AG20443 (cell line): ENCODE measurements around the gene MDM1.

Experiments used
- DNase-seq: peaks from one replicate; pipeline ENCODE4 v3.0.0; 2012; ENCODE audit warnings: low spot score, mixed read lengths

MDM1 gene

DNA sequence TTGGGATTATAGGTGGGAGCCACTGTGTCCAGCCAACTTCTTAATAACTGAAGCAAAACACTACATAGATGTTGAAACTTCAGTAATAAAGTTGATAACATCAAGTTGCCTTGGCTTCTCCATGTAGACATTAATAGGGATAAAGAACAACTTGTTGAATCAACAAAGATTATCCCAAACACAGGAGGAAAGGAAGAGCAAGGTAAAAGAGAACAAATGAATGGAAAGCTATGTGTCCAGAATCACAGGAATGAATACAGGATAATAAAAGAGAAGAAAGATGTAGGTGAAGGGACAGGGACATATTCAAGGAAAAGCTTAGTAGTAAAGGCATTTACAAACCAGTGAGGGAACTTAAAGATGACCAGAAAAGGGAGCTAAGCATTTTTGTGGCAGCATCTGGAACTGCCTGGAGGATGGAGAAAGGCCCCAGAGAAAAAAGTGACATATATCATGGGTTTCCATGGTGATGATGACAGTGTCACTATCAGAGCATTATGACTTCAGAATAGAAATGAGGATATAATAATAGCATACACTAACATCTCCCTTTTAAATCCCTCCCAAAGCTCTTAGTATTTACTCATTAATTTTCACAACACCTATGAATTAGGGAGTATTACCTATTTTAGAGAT is 24.0 kb upstream of the MDM1 start:
- DNase-seq = no peak

DNA sequence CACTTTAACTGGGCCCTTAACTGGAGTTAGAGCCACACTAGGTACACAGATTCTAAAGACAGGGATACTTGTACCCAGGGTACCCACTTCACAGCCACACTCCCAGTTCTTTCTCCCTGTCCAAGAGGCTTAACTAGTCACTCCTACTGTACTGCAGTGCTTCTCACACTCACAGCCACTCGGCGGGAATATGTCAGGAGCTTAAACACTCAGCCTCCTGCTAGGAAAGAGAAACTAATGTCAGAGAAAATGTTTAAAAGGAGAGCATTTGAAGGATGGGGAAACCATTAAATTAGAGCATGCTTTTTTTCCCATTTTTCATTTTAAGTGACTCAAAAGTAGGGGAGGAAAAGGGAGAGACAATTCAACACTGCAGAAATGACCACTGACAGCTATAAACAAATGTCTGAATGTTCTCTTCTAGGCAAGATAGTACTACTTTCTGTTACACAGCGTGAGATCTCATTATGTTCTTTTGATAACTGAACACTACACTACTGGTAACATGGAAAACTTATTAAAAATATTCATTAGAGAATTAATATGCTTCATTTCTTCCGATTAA is 22.9 kb upstream of the MDM1 start:
- no peak for DNase-seq

DNA sequence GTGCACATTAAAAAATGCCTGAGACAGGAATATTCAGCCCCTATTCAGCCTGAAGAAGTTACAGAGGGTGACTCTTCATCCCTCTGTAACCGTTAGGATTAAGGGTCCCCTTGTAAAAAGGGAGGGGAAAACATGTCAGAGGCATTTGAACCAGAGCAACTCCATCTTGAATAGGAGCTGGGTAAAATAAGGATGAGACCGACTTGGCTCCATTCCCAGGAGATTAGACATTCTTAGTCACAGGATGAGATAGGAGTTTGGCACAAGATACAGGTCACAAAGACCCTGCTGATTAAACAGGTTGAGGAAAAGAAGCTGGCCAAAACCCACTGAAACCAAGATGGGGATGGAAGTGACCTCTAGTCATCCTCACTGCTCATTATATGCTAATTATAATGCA is 19.9 kb upstream of the MDM1 start:
- DNase-seq = no peak

DNA sequence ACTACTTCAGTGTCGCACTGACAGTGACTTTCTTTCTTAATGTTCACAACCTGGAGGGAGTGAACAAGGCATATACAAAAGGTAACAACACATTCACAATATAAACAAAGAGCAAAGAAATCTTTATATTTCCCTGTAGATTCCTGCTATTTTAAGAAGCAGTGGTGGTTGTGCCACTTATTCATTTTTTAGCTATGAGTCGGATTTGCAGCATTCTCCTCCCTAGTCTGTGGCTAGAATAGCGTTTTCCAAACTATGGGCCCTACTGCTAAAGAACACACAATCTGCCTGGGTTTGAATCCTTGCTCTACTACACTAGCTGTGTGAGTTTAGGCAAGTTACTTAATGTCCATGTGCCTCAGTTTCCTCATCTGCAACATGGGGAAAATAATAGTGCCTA is 18.6 kb upstream of the MDM1 start:
- no peak for DNase-seq

DNA sequence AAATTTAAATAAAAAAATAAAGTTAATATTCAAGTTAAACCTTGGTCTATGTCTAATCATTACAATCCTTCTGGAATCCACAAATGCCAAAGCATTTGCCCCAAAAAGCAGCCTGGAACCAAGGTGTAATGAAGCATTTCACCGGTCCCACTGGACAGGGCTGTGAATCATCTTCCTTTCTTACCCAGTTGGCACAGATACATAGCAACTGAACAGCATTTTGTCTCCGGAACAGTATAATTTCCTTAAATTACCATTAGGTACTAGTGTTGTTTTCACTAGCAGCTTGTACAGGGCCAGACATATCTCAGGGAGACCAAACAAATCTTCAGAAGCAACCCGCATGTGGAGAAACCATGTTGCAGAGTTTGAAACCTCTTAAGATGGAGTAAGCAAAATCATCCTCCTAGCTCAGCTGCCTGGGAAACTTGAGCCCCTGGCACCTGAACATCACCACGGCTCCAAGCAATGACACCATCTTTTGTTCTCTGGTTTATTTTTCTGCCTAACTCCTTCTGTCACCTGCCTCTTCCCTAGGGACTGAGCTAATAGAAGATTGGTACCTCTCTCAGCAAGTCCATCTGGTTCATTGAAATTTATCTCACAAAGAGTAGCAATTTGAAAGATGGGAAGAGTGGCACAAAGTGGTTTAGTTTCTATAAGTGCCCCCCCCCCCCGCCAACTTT is 17.9 kb upstream of the MDM1 start:
- no peak for DNase-seq

DNA sequence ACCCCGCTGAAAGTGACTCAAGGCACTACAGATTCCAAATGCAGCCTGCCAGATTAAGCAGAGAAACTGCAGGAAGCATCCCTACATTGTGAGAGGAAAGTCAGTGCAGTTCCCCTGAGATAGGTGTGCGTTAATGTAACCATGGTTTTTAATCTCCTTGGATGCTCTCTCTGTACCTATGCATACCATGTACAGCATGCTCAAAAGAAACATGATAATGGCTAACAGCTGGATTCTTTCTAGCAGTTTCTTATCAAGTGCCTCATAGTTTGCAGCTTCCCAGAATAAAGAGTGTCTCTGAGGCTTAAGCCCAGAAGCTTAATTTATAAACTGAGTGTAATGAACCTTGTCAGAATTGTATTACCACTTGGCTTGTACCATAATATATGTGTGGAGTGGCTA is 17.1 kb upstream of the MDM1 start:
- no peak for DNase-seq

DNA sequence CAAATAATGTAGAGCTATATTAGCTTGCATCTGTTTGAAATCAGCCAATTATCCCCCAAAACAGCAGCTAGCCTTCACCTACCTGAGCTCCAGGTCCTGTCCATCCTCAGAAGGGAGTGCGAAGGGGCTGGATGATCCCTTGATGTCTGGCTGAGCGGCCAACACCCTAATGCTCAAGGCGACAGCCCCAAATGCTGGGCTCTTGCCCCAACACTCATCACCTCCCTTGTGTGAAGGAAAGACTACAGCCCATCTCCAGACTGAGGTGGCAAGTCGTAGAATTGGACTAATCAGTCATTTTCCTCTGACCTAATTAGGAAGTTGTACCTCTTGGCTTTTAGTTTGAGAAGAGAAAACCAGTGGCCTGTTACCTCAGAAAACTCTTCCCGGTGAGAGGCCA is 16.3 kb upstream of the MDM1 start:
- no peak for DNase-seq

DNA sequence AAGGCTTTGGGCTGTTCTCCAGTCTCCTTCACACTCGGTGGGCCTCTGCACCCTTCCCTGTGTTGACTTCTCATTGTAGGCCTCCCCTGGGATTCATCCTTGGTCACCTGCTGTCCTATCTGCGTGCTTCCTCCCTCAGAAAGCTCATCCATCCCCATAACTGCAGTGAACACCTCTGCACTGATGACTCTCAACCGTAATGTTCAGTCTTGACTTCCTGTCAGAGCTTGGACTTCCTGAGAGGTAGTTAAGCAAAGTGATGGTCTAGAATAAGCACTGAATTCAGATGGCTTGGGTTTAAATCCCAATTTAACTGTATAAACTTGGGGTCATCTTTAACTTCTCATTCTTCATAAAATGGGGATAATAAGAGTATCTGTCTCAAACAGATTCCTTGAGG is 13.6 kb upstream of the MDM1 start:
- DNase-seq = no peak

DNA sequence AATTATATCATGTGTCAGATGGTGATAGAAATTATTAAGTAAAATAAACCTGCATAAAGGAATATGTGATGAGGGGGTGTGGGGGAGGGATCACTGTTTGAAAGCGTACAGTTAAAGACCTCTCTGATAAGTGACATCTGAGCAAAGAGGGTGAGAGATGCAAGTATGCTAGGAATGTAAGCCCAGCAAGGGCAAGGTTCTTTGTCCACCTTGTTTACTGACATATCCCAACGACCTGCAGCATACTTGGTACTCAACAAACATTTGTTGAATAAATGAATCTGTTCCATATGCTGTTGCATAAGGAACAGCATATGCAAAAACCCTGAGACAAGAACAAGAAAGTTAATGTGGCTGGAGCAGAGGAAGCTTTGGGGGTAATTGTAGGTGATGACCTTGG is 12.0 kb upstream of the MDM1 start:
- no peak for DNase-seq

DNA sequence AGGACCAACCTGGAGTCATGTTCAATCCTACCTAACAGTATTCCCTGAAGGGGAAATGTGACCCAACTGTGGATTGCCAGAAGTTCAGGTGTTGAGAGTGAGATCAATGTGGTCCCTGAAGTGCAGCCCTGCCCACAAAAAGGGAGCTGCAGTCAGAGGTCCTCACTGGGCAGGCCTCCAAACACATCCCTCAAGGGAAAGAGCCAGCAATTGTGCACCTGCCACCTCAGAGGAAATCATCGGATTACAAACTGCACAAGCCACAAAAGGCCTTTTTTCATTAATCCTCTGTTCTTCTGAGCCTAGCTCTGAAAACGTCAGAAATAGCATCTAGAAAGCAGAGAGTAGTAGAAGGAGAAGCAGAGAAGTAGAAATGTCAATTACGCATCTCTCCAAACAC is 10.8 kb upstream of the MDM1 start:
- DNase-seq = no peak

DNA sequence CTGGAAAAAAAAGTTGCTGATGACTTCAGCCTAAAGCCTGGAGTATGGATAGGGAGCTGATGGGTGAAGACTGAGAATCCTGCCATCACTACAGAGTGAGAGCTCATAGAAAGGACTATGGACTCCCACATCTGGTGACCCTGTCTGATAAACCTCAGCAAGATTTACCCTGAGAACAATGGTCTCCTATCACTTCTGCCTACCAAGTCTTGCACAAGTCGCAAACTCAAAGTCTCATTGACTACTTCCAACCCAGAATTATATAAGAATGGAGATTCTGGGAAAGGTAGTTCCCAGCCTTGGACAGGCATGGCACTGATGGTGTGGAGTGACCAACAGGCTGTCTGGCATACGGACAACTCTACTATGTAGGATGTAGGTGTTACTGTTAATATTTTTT is 9.7 kb upstream of the MDM1 start:
- no peak for DNase-seq

DNA sequence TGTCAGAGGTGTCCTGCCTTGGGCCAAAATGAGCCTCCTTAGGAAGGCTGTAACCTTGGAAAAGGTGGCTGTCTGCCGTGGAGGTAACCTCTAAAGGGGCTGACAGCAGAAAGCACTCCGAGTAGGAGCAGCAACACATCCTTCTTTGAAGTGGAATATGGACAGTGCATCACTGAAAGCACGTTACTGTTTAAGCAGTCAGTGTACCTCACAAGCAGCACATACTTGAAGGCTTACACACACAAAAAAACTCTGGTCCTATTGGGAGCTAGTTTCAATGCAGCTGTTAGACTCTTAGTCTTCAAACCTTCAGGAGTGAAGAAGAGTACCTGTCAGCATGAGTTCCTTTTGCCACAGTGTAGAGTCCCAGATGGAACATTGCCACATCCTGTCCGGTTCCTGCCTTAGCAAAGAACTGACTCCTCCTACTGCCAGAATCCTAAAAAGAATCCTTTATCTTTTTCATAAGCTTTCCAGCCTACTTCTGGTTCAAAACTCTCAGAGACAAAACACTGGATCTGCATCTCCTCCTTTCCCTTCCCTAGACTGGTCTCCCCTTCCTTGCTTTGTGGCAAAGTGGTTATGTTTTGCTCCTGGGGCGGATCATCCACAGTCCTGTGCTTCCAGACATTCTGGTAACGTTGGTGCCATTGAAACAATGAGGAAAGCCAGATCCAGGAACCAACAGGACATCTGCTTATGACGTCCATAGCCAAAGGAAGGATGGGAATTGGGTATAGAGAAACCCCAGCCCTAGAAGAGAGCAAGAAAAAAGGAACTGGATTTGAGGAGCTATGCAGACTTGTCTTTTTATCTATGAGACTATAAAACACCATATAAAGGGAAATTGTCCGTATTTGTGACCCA is 8.5 kb upstream of the MDM1 start:
- peak; percentile 13 for DNase-seq

DNA sequence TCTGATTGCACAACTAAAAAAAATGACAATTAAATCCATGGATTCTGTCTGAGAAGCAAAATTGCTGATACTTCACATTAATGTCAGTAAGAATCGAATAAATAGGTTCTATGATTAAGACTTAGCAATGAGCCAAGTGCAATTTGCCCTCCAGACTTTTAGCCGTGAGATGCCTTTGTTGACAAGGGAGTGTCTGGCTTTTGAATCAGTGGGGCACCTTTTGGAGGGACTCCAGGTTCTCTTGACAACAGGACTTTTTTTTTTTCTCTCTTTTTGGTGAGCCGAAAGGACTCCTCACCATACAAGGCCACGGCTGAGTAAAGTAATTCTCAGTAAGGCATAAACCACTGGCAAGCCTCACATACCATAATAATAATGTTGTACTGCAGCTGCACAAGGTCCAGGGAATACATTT is 4.7 kb upstream of the MDM1 start:
- DNase-seq = no peak

DNA sequence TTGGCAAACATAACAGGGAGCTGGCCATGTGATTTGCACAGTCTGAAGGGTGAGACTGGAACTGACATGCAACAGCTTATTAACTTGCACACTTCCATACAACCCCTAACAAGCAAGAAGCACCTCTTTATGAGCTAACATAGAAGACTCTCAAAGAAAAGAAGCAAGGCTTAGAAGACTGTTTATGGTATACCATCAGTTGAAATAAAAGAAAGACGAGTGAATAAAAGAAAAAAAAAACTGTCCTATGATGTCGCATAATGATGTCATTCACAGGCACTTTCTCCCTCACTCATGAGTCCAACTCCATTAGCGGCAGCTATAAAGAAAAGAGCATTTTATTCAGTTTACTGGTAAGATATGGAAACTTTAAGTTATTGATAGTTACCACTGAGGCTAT is 3.3 kb upstream of the MDM1 start:
- no peak for DNase-seq

DNA sequence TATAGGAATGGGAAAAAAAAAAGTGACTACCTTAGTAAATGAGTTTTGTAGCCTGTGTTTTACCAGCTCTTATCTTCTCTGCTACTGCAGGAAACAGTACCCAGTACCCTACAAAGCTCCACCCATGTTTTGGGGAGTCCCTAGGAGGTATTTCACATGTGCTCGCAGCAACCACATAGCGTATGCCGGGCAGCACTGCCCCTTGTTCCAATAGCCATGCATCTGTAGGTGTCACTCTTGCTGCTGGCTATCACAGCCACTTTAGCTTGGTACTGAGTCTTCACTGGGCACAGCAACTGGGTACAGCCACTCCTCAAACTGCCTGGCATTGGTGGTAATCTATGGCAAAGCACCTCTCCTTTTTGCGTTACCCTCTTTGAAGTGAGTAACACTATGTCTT is 2.0 kb upstream of the MDM1 start:
- no peak for DNase-seq

DNA sequence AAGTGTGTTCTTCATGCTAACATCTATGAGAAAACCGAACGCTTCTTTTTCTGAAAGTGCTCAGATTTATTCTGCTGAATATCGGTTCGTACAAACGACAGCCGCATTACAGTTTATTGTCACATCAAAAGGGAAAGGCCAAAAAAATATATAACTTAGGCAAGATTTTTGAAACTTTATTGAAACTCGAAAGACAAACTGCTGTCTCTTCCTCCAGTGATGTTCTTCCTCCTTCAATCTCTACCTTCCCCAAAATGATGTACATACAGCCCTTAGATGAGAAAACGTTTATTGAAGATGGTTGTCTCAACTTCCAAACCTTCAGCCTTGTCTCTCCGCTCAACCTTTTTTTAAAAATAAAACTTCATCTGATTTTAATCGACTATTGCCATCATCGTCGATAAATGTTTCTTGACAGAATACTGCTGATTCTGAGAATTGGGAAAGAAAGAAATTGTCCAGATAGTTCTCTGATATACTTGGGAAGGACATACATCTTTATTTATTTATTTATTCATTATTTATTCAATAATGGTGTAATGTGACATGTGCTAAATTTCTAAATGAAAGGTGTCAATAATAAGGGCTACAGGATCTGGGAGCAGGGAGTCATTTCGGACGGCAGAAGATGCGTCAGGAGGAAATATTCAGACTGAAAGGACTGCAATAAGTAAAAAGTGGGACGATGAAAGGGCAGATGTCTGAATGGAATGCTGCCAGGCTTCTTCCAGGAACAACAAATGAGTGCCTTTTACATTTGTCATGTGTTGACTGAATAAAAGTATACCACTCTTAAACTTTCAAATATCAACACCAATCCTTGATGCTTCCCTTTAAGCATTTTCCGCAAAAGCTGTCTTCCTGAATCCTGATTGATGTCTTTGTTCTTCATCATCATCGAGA is 817 bp upstream of the MDM1 start:
- DNase-seq = no peak

DNA sequence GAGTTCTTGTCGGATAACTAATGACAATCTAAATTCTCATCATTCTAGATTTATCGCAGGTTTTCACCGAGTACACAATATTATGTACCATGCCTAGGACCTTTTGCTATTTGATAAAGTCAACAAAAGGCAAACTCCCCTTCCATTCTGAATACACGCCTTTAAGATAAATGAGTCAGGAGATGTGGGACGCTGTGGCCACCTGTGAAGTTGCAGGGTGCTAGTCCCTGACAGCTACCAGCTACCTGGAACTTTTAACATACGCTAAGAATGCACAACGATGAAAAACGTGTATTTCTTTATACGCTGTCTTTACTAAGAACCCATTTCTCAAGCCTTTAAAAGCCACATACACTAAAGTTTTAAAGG is 678 bp downstream of the MDM1 start:
- no peak for DNase-seq

DNA sequence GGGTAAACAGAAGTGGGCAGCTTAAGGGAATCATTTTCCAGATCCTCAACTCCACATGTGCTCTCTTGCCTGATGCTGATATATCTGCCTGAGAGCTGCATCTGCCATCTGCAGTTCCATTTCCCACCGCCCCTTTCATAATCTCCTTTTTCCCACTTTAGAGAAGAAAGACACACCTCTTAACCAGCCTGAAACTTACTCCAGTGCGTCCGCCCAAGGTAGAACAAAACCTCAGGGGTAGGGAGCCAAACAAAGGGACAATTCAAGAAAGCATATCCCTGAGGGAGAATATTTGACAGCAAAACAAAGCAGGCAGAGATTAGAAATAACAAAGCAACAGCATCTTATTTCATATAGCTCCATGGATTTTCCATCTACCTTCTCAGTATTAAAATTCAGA is 4.3 kb downstream of the MDM1 start:
- no peak for DNase-seq

DNA sequence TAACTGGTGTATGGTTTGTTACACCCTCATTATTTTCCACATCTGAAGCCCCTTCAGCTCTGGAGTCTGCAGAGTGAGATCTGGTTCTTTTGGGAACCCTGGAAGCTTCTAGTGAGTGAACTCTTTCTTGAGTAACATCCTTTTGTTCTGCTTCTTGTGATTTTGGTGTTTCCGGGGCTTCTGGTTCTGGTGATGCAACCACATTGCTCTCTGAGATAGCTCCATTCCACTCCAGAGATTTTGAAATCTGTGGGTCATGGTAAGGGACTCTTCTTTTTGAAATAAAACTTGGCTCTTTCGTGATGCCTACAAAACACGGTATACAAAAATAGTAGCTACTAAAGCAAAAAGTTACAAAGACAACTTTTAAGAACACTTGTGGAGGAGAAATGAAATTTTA is 5.4 kb downstream of the MDM1 start:
- no peak for DNase-seq

DNA sequence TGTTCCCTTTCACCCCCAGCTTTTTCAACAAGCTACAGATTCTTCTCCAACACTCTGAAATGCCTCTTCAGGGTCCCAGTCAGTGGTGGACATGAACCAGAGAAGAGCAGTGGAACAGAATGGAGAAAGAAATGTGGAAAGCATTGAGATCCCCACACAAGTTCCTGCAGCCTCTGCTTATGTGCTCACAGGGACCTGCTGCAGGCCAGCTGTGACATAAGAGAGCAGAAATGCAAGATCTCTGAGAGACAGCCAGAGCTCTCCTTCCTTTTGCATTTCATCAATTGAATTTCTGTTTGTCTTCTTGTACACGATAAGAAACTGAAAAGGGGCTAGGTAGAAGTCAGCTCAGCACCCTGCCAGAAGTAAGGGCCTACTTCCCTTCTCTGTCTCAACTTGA is 6.2 kb downstream of the MDM1 start:
- DNase-seq = no peak

DNA sequence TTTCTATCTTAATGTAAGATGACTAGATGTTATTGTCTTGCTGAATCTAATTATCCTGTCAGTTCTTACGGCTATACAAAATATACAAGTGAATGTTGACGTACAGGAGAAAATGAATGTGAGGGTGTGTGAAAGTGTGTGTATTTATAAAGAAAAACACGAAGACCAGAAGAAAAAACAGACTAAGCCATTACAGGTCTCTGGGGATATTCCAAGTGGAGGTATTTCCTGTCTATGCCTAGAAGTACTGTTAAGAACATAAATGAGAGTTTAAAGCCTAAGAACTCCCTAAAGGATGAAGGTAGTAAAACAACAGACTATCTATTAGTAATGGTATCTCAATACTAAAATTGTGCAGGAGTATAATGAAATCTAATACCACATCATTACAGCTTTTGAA is 7.6 kb downstream of the MDM1 start:
- no peak for DNase-seq

DNA sequence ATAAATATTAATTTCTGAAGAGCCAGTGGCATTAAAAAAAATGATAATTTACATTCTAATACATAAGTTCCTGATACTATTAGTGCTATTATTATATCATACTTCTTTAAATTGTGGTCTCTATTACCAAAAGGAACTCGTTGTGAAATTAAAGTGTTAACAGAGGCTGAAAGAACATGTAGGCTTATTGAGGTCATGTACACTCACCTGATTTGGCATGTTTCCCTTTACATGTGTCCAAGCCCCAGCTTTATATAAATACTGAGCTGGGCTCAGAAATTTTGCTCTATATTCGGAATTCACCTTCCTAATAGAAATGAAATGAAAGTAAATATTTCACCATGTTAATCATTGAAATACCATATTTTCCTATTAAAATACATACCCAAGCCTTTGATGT is 11.0 kb downstream of the MDM1 start:
- DNase-seq = no peak
